ENCODE results near the gene SFRP2.

- no peak for TF ChIP-seq REST (IDR thresholded peaks at IDR 0.05; ENCODE audit: insufficient read depth in 1 of 2, low read depth in 2 of 2, low read length in 2 of 2)
- no peak for TF ChIP-seq TAF1 (IDR thresholded peaks at IDR 0.05; ENCODE audit: borderline replicate concordance, insufficient read depth, low read length)
- no peak for TF ChIP-seq POLR2AphosphoS5 (IDR thresholded peaks at IDR 0.05; ENCODE audit: low read depth, low read length)
- TF ChIP-seq FOXP2 (optimal IDR thresholded peaks at IDR 0.05; ENCODE audit: borderline replicate concordance, extremely low read depth, extremely low read length, insufficient read depth) = no peak
- no peak for TF ChIP-seq SIN3A (IDR thresholded peaks at IDR 0.05; ENCODE audit: borderline replicate concordance, insufficient read depth, low read length)
Observed at GRCh38 chr4:153809916-153810810, 21.3 kb upstream of the SFRP2 start.

All from PFSK-1 (cell line).